ENCODE results near the gene GUCY2F.

GRCh38 chrX:109360301-109360700 is 121.6 kb downstream of the GUCY2F start:
- no peak for TF ChIP-seq EZH2phosphoT487 (IDR thresholded peaks at IDR 0.05; ENCODE audit: low read length)
- no peak for TF ChIP-seq CTCF (IDR thresholded peaks at IDR 0.05; ENCODE audit: low read length)

Measured in MM.1S (cell line).